ENCODE data around the gene ENTPD1.
"Not testable (repeated sequence)": the region's sequence is repeated elsewhere in the genome, so short reads cannot be mapped to it uniquely, and the experiment has no call there.

ENTPD1 gene

GRCh38 chr10:95758351-95759025, 2.5 kb downstream of the ENTPD1 start:
- no peak for DNase-seq
- no peaks in the 10 kb centered on the region for H3K9me3 ChIP-seq (ENCODE audit: control insufficient read depth, low read length)
- H3K4me3 ChIP-seq (ENCODE audit: insufficient read depth, low read depth, low read length, poor library complexity, severe bottlenecking): no peak overlapping the region
- no peaks in the 10 kb centered on the region for H3K36me3 ChIP-seq (ENCODE audit: control insufficient read depth, insufficient read depth, low read length)
- no peaks in the 10 kb centered on the region for H3K4me1 ChIP-seq (ENCODE audit: control insufficient read depth, insufficient read depth, low read length, poor library complexity, severe bottlenecking)
- H3K27me3 ChIP-seq (replicated peaks; ENCODE audit: control insufficient read depth, insufficient read depth, low read length, poor library complexity, severe bottlenecking): no peaks in the 10 kb centered on the region
- H3K27ac ChIP-seq (ENCODE audit: insufficient read depth, low read length, poor library complexity, severe bottlenecking): no peak overlapping the region

- no peaks in the 10 kb centered on the region for H3K4me1 ChIP-seq (ENCODE audit: control insufficient read depth, insufficient read depth, low read length, poor library complexity, severe bottlenecking)
- H3K27me3 ChIP-seq (replicated peaks; ENCODE audit: control insufficient read depth, insufficient read depth, low read length, poor library complexity, severe bottlenecking): no peaks in the 10 kb centered on the region
- H3K36me3 ChIP-seq (ENCODE audit: control insufficient read depth, insufficient read depth, low read length): no peaks in the 10 kb centered on the region
- H3K4me3 ChIP-seq (ENCODE audit: insufficient read depth, low read depth, low read length, poor library complexity, severe bottlenecking): no peak overlapping the region
- no peak overlapping the region for H3K27ac ChIP-seq (ENCODE audit: insufficient read depth, low read length, poor library complexity, severe bottlenecking)
- no peaks in the 10 kb centered on the region for H3K9me3 ChIP-seq (ENCODE audit: control insufficient read depth, low read length)
- no peak for DNase-seq
These were observed 3.4 kb downstream of the ENTPD1 start for GRCh38 chr10:95759233-95759826.

- DNase-seq: no peak
- H3K4me3 ChIP-seq (ENCODE audit: insufficient read depth, low read depth, low read length, poor library complexity, severe bottlenecking): no peak overlapping the region
- H3K4me1 ChIP-seq (ENCODE audit: control insufficient read depth, insufficient read depth, low read length, poor library complexity, severe bottlenecking): no peaks in the 10 kb centered on the region
- H3K36me3 ChIP-seq (ENCODE audit: control insufficient read depth, insufficient read depth, low read length): no peaks in the 10 kb centered on the region
- H3K9me3 ChIP-seq (ENCODE audit: control insufficient read depth, low read length): no peaks in the 10 kb centered on the region
- H3K27me3 ChIP-seq (replicated peaks; ENCODE audit: control insufficient read depth, insufficient read depth, low read length, poor library complexity, severe bottlenecking): no peaks in the 10 kb centered on the region
- no peak overlapping the region for H3K27ac ChIP-seq (ENCODE audit: insufficient read depth, low read length, poor library complexity, severe bottlenecking)
These were observed 6.1 kb downstream of the ENTPD1 start for GRCh38 chr10:95761939-95762492.

GRCh38 chr10:95767884-95768556, 12.1 kb downstream of the ENTPD1 start:
- Histone ChIP-seq H3K36me3 (ENCODE audit: control insufficient read depth, insufficient read depth, low read length) (no peaks in the 10 kb centered on the region), H3K9me3 (ENCODE audit: control insufficient read depth, low read length) (no peaks in the 10 kb centered on the region), H3K4me3 (ENCODE audit: insufficient read depth, low read depth, low read length, poor library complexity, severe bottlenecking) (no peak overlapping the region), H3K27me3 (replicated peaks; ENCODE audit: control insufficient read depth, insufficient read depth, low read length, poor library complexity, severe bottlenecking) (no peaks in the 10 kb centered on the region), H3K4me1 (ENCODE audit: control insufficient read depth, insufficient read depth, low read length, poor library complexity, severe bottlenecking) (no peaks in the 10 kb centered on the region), H3K27ac (ENCODE audit: insufficient read depth, low read length, poor library complexity, severe bottlenecking) (no peak overlapping the region)
- no peak for DNase-seq

GRCh38 chr10:95770084-95770720, 14.2 kb downstream of the ENTPD1 start:
- no peaks in the 10 kb centered on the region for H3K9me3 ChIP-seq (ENCODE audit: control insufficient read depth, low read length)
- H3K4me1 ChIP-seq (ENCODE audit: control insufficient read depth, insufficient read depth, low read length, poor library complexity, severe bottlenecking): no peaks in the 10 kb centered on the region
- DNase-seq: no peak
- H3K27me3 ChIP-seq (replicated peaks; ENCODE audit: control insufficient read depth, insufficient read depth, low read length, poor library complexity, severe bottlenecking): no peaks in the 10 kb centered on the region
- H3K4me3 ChIP-seq (ENCODE audit: insufficient read depth, low read depth, low read length, poor library complexity, severe bottlenecking): no peak overlapping the region
- no peak overlapping the region for H3K27ac ChIP-seq (ENCODE audit: insufficient read depth, low read length, poor library complexity, severe bottlenecking)
- no peaks in the 10 kb centered on the region for H3K36me3 ChIP-seq (ENCODE audit: control insufficient read depth, insufficient read depth, low read length)

GRCh38 chr10:95773454-95773853, 17.5 kb downstream of the ENTPD1 start:
- not testable (repeated sequence) for H3K4me1 ChIP-seq (ENCODE audit: control insufficient read depth, insufficient read depth, low read length, poor library complexity, severe bottlenecking); H3K27ac ChIP-seq (ENCODE audit: insufficient read depth, low read length, poor library complexity, severe bottlenecking); H3K9me3 ChIP-seq (ENCODE audit: control insufficient read depth, low read length); DNase-seq; H3K36me3 ChIP-seq (ENCODE audit: control insufficient read depth, insufficient read depth, low read length); H3K4me3 ChIP-seq (ENCODE audit: insufficient read depth, low read depth, low read length, poor library complexity, severe bottlenecking); H3K27me3 ChIP-seq (replicated peaks; ENCODE audit: control insufficient read depth, insufficient read depth, low read length, poor library complexity, severe bottlenecking)

GRCh38 chr10:95777638-95778037, 21.7 kb downstream of the ENTPD1 start:
- not testable (repeated sequence) for H3K27me3 ChIP-seq (replicated peaks; ENCODE audit: control insufficient read depth, insufficient read depth, low read length, poor library complexity, severe bottlenecking); H3K4me1 ChIP-seq (ENCODE audit: control insufficient read depth, insufficient read depth, low read length, poor library complexity, severe bottlenecking); H3K27ac ChIP-seq (ENCODE audit: insufficient read depth, low read length, poor library complexity, severe bottlenecking); H3K4me3 ChIP-seq (ENCODE audit: insufficient read depth, low read depth, low read length, poor library complexity, severe bottlenecking); H3K36me3 ChIP-seq (ENCODE audit: control insufficient read depth, insufficient read depth, low read length); DNase-seq; H3K9me3 ChIP-seq (ENCODE audit: control insufficient read depth, low read length)

- no peaks in the 10 kb centered on the region for H3K36me3 ChIP-seq (ENCODE audit: control insufficient read depth, insufficient read depth, low read length)
- H3K27me3 ChIP-seq (replicated peaks; ENCODE audit: control insufficient read depth, insufficient read depth, low read length, poor library complexity, severe bottlenecking): no peaks in the 10 kb centered on the region
- no peak overlapping the region for H3K27ac ChIP-seq (ENCODE audit: insufficient read depth, low read length, poor library complexity, severe bottlenecking)
- DNase-seq: no peak
- H3K4me3 ChIP-seq (ENCODE audit: insufficient read depth, low read depth, low read length, poor library complexity, severe bottlenecking): no peak overlapping the region
- H3K9me3 ChIP-seq (ENCODE audit: control insufficient read depth, low read length): no peaks in the 10 kb centered on the region
- no peaks in the 10 kb centered on the region for H3K4me1 ChIP-seq (ENCODE audit: control insufficient read depth, insufficient read depth, low read length, poor library complexity, severe bottlenecking)
These were observed 26.4 kb downstream of the ENTPD1 start for GRCh38 chr10:95782318-95782717.

GRCh38 chr10:95783741-95784140, 27.8 kb downstream of the ENTPD1 start:
- Histone ChIP-seq H3K9me3 (ENCODE audit: control insufficient read depth, low read length) (no peaks in the 10 kb centered on the region), H3K36me3 (ENCODE audit: control insufficient read depth, insufficient read depth, low read length) (no peaks in the 10 kb centered on the region), H3K4me3 (ENCODE audit: insufficient read depth, low read depth, low read length, poor library complexity, severe bottlenecking) (no peak overlapping the region), H3K4me1 (ENCODE audit: control insufficient read depth, insufficient read depth, low read length, poor library complexity, severe bottlenecking) (no peaks in the 10 kb centered on the region), H3K27me3 (replicated peaks; ENCODE audit: control insufficient read depth, insufficient read depth, low read length, poor library complexity, severe bottlenecking) (no peaks in the 10 kb centered on the region), H3K27ac (ENCODE audit: insufficient read depth, low read length, poor library complexity, severe bottlenecking) (no peak overlapping the region)
- DNase-seq: no peak

Data from effector memory CD4-positive, alpha-beta T cell (primary cell).